Mammary microvascular endothelial cell (primary cell): ENCODE results near the gene FKTN. TPM values are rescaled to one million over a fixed set of nuclear protein-coding genes. Genes with fewer than 3 reads are reported as not detected.

Experiments used
- total RNA-seq: library from RNA; depleted of rRNA; stranded (reverse); fragments of >200 nt; gene quantifications from 2 replicates; pipeline ENCODE4 v1.2.3, GENCODE V29; 2015

FKTN gene
- 8.4 and 9.7 TPM in 2 replicates for total RNA-seq

GRCh38 chr9:105557804-105558610, at the start of gene FKTN:
Gene FKTN (plus strand): TSS chr9:105558131. CDS start chr9:105575033, 16,902 bp downstream.

GRCh38 chr9:105662184-105663104, 104.5 kb downstream of the FKTN start, which contains the start of gene TAL2:
Gene TAL2 (plus strand): TSS chr9:105662457. CDS start chr9:105662497, 40 bp downstream.

Other genes with a start within 250 kb of the FKTN start
- 1.8 and 1.9 TPM in 2 replicates for gene FSD1L, start 110.1 kb upstream of the FKTN start, total RNA-seq
- not detected in 2 replicates for gene TAL2, start 104.3 kb downstream of the FKTN start, total RNA-seq
- 9.7 and 14.0 TPM in 2 replicates for gene TMEM38B, start 136.4 kb downstream of the FKTN start, total RNA-seq